GM12878 (cell line): ENCODE measurements around the gene FAM110C. TPM values are rescaled to one million over a fixed set of nuclear protein-coding genes. Genes with fewer than 3 reads are reported as not detected.

Experiments
- ATAC-seq: fragments of 200-7000 bp; cut with Tn5 transposase; 3 replicates; pipeline ENCODE4 v1.9.1; 2020; ENCODE audit warnings: mild to moderate bottlenecking, moderate library complexity
- BruUV-seq: library from RNA; stranded (reverse); fragments of 400-500 nt; replicated peaks from 2 replicates; lab custom pipeline; 2021; lab: Mats Ljungman, UMichigan
- CTCF ChIA-PET: fragments of 300-600 bp; sonication (Branson Sonifier 250); formaldehyde crosslinking; extraction: SDS; loops from one replicate; lab custom pipeline; 2021; ENCODE audit warnings: inconsistent platforms; lab: Yijun Ruan, JAX
- POLR2A ChIA-PET: fragments of 350-600 bp; formaldehyde crosslinking; extraction: SDS; loops from one replicate; lab custom pipeline; 2021; ENCODE audit warnings: inconsistent platforms; lab: Charles Lee
- RAD21 ChIA-PET: fragments of 300-600 bp; sonication (Branson Sonifier 250); formaldehyde crosslinking; loops from one replicate; lab custom pipeline; 2023; ENCODE audit warnings: antibody characterized with exemption; ENCODE audit not compliant: unreplicated experiment; lab: Charles Lee
- SMC1A ChIA-PET: fragments of 300-600 bp; sonication (Branson Sonifier 250); formaldehyde crosslinking; loops from one replicate; lab custom pipeline; 2023; ENCODE audit not compliant: unreplicated experiment, uncharacterized antibody; lab: Charles Lee
- DNase-seq: peaks from one replicate; pipeline ENCODE4 v3.0.0-alpha.2; 2011; ENCODE audit warnings: low read depth, low spot score
- FAIRE-seq: peaks from 3 replicates; lab custom pipeline; 2011; peaks lifted over from hg19 to GRCh38; lab: Jason Lieb, UNC
- H2AFZ ChIP-seq: 2 replicates; pipeline ENCODE4 v1.6.0; 2011; ENCODE audit warnings: low read depth, low read length, control low read depth; ENCODE audit not compliant: control insufficient read depth
- H3K27ac ChIP-seq: 2 replicates; pipeline ENCODE4 v1.5.1; 2011; ENCODE audit warnings: control low read depth; ENCODE audit not compliant: control insufficient read depth, insufficient read depth
- H3K27me3 ChIP-seq, 2 experiments: replicated peaks in 1 of 2; 2 replicates each; pipeline versions ENCODE4 v1.6.0 to v1.6.1; 2011; ENCODE audit warnings: low read length in 1 of 2; ENCODE audit not compliant: control insufficient read depth in 2 of 2, insufficient read depth in 2 of 2
- H3K36me3 ChIP-seq, 2 experiments: 2 replicates each; pipeline ENCODE4 v1.5.1; 2011; ENCODE audit warnings: low read length in 1 of 2; ENCODE audit not compliant: control insufficient read depth in 2 of 2, insufficient read depth in 2 of 2
- H3K4me1 ChIP-seq: 2 replicates; pipeline ENCODE4 v1.6.1; 2011; ENCODE audit warnings: mild to moderate bottlenecking, low read length, moderate library complexity, mixed read lengths; ENCODE audit not compliant: control insufficient read depth, insufficient read depth
- H3K4me2 ChIP-seq: 2 replicates; pipeline ENCODE4 v1.6.0; 2011; ENCODE audit warnings: control low read depth; ENCODE audit not compliant: control insufficient read depth, insufficient read depth
- H3K4me3 ChIP-seq: fragments of 200-600 bp; sonication (generic); 2 replicates; pipeline ENCODE4 v1.5.1; 2016
- H3K79me2 ChIP-seq: 2 replicates; pipeline ENCODE4 v1.6.0; 2011; ENCODE audit warnings: low read length; ENCODE audit not compliant: control insufficient read depth, insufficient read depth
- H3K9ac ChIP-seq: 2 replicates; pipeline ENCODE4 v1.8.0; 2011; ENCODE audit warnings: low read length, control low read depth, mixed read lengths; ENCODE audit not compliant: control insufficient read depth, insufficient read depth
- H3K9me3 ChIP-seq: replicated peaks from 3 replicates; pipeline ENCODE4 v1.5.1; 2011; ENCODE audit warnings: mild to moderate bottlenecking, low read length; ENCODE audit not compliant: control insufficient read depth, insufficient read depth
- H4K20me1 ChIP-seq: 2 replicates; pipeline ENCODE4 v1.6.0; 2011; ENCODE audit not compliant: control insufficient read depth, insufficient read depth
- HDGF ChIP-seq: fragments of 450-650 bp; IDR thresholded peaks from 2 replicates; pipeline ENCODE4 v1.6.1; 2016; ENCODE audit warnings: antibody characterized with exemption
- NFIC ChIP-seq: IDR thresholded peaks from 2 replicates; pipeline ENCODE4 v1.6.1; 2012; ENCODE audit warnings: low read depth, mild to moderate bottlenecking, inconsistent platforms, low read length, moderate library complexity
- PAX8 ChIP-seq: fragments of 450-650 bp; IDR thresholded peaks from 2 replicates; pipeline ENCODE4 v1.6.1; 2017; ENCODE audit warnings: mild to moderate bottlenecking, moderate library complexity
- POLR2AphosphoS5 ChIP-seq: IDR thresholded peaks from 2 replicates; pipeline ENCODE4 v1.6.1; 2011; ENCODE audit warnings: mild to moderate bottlenecking, low read length, inconsistent platforms
- TBL1XR1 ChIP-seq: IDR thresholded peaks from 2 replicates; pipeline ENCODE4 v1.6.1; 2012; ENCODE audit warnings: low read depth, low read length, improper control_type of control experiment
- ZBTB40 ChIP-seq: fragments of 450-650 bp; IDR thresholded peaks from 2 replicates; pipeline ENCODE4 v1.6.1; 2016; ENCODE audit warnings: mild to moderate bottlenecking, moderate library complexity, borderline replicate concordance
- WGBS: methylation state at CpG from one replicate; pipeline ENCODE4 v1.1.6; 2016; ENCODE audit warnings: low lambda C conversion rate; ENCODE audit not compliant: insufficient replicate concordance, insufficient coverage; ENCODE audit errors: missing lambda C conversion rate; 5-methylcytosine and 5-hydroxymethylcytosine counted together
- in situ Hi-C: fragments of 300-500 bp; cut with MboI; formaldehyde crosslinking; loops from 9 replicates; pipeline ENCODE4 v1.14.3; 2018; ENCODE audit warnings: mixed read lengths
- intact Hi-C: fragments of 100-400 bp; cut with micrococcal nuclease; formaldehyde crosslinking; loops from one replicate; pipeline ENCODE4 v1.14.2; 2022; ENCODE audit not compliant: unreplicated experiment
- polyA plus RNA-seq, 11 experiments: library from polyadenylated mRNA; depleted of rRNA in 4 of 11; unstranded in 6 of 11; stranded (reverse) in 5 of 11; fragments of >200 nt; fragmentation: Nextera tagmentation in 4 of 11; fragmentation: Illumina TruSeq in 1 of 11; extraction: Ambion mirVana in 4 of 11; extraction: Trizol in 1 of 11; gene quantifications; 1 replicate in 1 of 11; 2 replicates in 10 of 11; pipeline versions ENCODE4 v1.2.1 to v1.2.3, GENCODE V29; 2011 to 2016; ENCODE audit warnings: inconsistent platforms in 2 of 11, missing spikeins in 2 of 11, low read depth in 1 of 11
- total RNA-seq, 4 experiments: library from RNA; depleted of rRNA in 3 of 4; stranded (reverse); fragments of >200 nt in 3 of 4; fragmentation: Illumina TruSeq in 1 of 4; extraction: Trizol in 1 of 4; gene quantifications; 2 replicates each; pipeline versions ENCODE4 v1.2.1 to v1.2.3, GENCODE V29; 2013 to 2021
- TF ChIP-seq, protein P1 (sequence below): IDR thresholded peaks from 2 replicates; pipeline ENCODE4 v1.6.1; 2011; ENCODE audit warnings: mild to moderate bottlenecking, low read depth, low read length, moderate library complexity; ENCODE audit not compliant: insufficient replicate concordance
- TF ChIP-seq, protein P2 (sequence below): IDR thresholded peaks from 2 replicates; pipeline ENCODE4 v1.6.1; 2012; ENCODE audit warnings: improper control_type of control experiment, low read depth, low read length; ENCODE audit not compliant: insufficient replicate concordance

The FAM110C gene
- total and polyA plus RNA-seq, 10 of the 15 experiments (the other 5 are each of a cell fraction or from before 2014, with no cell fraction given): not detected

DNA sequence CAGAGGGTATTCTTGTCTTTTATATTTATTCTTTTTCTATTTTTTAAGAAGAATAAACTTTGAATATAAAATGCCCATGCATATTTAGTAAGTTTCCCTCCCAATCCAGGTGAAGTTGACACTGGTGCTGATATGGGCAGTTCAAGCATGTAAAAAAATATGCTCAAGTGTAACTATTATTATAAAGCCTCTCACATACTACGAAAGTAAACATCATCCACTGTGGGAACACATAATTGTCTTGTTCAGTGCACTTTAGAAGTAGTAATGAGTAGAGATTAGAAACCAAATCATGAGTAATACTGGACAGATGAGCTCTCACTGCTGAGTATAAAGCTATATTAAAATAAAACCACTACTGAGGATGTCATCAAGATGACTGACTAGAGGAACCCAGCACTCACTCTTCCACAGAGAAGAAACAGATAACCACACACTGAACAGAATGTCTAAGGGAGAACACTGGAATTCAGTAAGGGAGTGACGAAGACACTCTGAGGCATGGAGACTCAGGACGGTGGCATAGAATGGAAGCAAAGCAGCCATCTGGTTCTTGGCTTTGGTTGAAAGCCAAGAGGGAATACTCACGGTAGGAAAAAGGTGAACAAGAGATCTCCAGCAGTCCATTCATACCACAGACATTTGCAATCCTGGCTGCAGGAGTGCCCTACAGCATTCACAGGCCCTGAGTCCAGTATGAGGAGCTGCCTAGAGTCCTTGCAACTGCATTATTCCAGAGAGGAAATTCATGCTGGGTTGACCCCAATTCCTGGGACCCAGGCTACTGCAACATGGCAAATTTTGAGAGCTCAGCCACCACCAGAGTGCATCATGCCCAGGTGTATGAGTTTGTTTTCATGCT, 9.5 kb upstream of the FAM110C start:
- Histone ChIP-seq H3K9me3 (no peaks in the 10 kb centered on the region; the same call in 2 of the 3 replicates), H3K27me3 (no peaks in the 10 kb centered on the region), H4K20me1 (no peaks in the 10 kb centered on the region), H3K4me2 (no peak overlapping the region), H3K36me3 (no peaks in the 10 kb centered on the region), H2AFZ (no peak overlapping the region), H3K27ac (no peak overlapping the region), H3K9ac (no peak overlapping the region), H3K79me2 (no peaks in the 10 kb centered on the region), H3K4me1 (no peaks in the 10 kb centered on the region), H3K4me3 (no peak overlapping the region)
- RAD21 ChIA-PET: no interaction called here
- no TSS peak for BruUV-seq
- POLR2A ChIA-PET: no interaction called here
- DNase-seq (no peak), FAIRE-seq (no peak), ATAC-seq (no peak)
- CTCF ChIA-PET: no interaction called here
- in situ Hi-C loops: no loop called here
- SMC1A ChIA-PET: no interaction called here
- intact Hi-C loops: no loop called here
- 12% methylated on average over 4 of the region's 4 CpGs for WGBS
- TF ChIP-seq PAX8 (no peak), ZBTB40 (no peak), NFIC (no peak), TBL1XR1 (no peak), HDGF (no peak), POLR2AphosphoS5 (no peak)
- TF ChIP-seq, protein P1, sequence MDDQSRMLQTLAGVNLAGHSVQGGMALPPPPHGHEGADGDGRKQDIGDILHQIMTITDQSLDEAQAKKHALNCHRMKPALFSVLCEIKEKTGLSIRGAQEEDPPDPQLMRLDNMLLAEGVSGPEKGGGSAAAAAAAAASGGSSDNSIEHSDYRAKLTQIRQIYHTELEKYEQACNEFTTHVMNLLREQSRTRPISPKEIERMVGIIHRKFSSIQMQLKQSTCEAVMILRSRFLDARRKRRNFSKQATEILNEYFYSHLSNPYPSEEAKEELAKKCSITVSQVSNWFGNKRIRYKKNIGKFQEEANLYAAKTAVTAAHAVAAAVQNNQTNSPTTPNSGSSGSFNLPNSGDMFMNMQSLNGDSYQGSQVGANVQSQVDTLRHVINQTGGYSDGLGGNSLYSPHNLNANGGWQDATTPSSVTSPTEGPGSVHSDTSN: no peak
- TF ChIP-seq, protein P2, sequence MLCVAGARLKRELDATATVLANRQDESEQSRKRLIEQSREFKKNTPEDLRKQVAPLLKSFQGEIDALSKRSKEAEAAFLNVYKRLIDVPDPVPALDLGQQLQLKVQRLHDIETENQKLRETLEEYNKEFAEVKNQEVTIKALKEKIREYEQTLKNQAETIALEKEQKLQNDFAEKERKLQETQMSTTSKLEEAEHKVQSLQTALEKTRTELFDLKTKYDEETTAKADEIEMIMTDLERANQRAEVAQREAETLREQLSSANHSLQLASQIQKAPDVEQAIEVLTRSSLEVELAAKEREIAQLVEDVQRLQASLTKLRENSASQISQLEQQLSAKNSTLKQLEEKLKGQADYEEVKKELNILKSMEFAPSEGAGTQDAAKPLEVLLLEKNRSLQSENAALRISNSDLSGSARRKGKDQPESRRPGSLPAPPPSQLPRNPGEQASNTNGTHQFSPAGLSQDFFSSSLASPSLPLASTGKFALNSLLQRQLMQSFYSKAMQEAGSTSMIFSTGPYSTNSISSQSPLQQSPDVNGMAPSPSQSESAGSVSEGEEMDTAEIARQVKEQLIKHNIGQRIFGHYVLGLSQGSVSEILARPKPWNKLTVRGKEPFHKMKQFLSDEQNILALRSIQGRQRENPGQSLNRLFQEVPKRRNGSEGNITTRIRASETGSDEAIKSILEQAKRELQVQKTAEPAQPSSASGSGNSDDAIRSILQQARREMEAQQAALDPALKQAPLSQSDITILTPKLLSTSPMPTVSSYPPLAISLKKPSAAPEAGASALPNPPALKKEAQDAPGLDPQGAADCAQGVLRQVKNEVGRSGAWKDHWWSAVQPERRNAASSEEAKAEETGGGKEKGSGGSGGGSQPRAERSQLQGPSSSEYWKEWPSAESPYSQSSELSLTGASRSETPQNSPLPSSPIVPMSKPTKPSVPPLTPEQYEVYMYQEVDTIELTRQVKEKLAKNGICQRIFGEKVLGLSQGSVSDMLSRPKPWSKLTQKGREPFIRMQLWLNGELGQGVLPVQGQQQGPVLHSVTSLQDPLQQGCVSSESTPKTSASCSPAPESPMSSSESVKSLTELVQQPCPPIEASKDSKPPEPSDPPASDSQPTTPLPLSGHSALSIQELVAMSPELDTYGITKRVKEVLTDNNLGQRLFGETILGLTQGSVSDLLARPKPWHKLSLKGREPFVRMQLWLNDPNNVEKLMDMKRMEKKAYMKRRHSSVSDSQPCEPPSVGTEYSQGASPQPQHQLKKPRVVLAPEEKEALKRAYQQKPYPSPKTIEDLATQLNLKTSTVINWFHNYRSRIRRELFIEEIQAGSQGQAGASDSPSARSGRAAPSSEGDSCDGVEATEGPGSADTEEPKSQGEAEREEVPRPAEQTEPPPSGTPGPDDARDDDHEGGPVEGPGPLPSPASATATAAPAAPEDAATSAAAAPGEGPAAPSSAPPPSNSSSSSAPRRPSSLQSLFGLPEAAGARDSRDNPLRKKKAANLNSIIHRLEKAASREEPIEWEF: no peak
